GM12872 (cell line): ENCODE data around the gene SSBP3.

Experiments
- CTCF ChIP-seq: IDR thresholded peaks from 3 replicates; pipeline ENCODE4 v1.5.1; 2011; ENCODE audit warnings: low read depth, mild to moderate bottlenecking, low read length, moderate library complexity; ENCODE audit not compliant: insufficient read depth

Gene SSBP3

GRCh38 chr1:54257346-54257620, 148.9 kb downstream of the SSBP3 start:
- no peak for TF ChIP-seq CTCF

- no peak for TF ChIP-seq CTCF
Observed at GRCh38 chr1:54256522-54257345, 149.5 kb downstream of the SSBP3 start.

GRCh38 chr1:54255026-54255702, 151.0 kb downstream of the SSBP3 start:
- TF ChIP-seq CTCF = no peak

- no peak for TF ChIP-seq CTCF
Observed at GRCh38 chr1:54254055-54254454, 152.1 kb downstream of the SSBP3 start.

DNA sequence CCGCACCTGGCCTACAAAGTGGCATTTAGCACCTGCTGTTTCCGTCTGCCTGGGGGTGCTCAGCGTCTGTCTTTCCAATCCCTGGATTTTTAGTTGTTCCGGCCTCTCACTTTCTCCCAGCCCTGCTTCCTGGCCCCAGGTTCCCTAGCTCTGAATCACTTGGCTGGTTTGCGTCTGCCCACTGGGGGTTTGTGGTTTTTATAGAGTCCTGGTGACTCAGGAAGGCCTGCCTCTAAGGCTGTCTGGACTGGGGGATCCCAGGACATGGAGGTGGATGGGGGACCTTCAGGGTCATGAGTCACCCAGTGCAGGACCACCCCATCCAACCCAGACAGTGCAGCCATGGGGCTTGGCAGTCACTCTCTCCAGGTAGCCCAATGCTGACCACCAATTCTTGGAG, 152.7 kb downstream of the SSBP3 start:
- TF ChIP-seq CTCF = no peak

- no peak for TF ChIP-seq CTCF
Observed at GRCh38 chr1:54252371-54252936, 153.7 kb downstream of the SSBP3 start.

DNA sequence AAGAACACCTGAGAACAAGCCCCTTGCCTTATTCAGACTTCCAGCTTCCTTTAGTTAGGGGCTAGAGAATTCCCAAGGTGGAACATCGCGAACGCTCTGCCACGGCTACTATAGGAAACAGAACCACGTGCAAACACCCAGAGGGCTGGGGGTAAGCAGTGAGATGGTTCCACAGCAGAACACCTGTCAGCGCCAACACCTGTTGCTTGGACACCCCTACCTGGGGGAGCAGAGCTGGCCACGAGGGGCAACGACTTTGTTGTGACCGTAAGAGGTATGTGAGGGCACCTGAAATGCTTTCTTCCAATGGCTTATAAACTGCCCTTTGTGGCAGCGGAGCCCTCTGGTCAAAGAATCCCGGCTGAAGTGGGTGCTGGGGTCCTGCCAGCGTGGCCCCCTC, 155.5 kb downstream of the SSBP3 start:
- no peak for TF ChIP-seq CTCF
